ENCODE measurements around the gene ROR1.

ROR1 gene

DNA sequence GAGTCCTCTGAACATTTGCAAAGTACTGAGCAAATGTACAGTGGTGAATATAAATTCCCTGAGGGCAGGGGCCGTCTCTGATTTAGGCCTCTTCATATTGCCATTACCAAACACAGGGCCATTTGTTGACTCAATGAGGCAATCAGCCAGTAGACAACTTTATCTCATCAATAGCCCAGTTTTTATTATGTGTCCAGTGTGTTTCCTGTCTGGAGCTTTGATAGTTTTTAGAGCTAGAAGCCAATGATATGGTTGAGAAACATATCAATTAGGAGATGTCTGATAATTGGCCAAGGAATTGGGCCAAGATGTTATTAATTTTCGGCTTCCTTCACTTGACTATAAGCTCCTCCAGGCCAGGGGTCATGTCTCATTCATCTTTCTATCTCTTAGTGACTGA is 163.0 kb downstream of the ROR1 start:
- Histone ChIP-seq H3K4me3 (ENCODE audit: low read depth, low read length) (no peak overlapping the region), H3K4me1 (ENCODE audit: control insufficient read depth, insufficient read depth, low read length) (no peaks in the 10 kb centered on the region), H3K27me3 (ENCODE audit: control insufficient read depth, insufficient read depth, low read length) (no peaks in the 10 kb centered on the region), H3K36me3 (ENCODE audit: control insufficient read depth, insufficient read depth, low read length) (no peaks in the 10 kb centered on the region), H3K9ac (ENCODE audit: low read depth, low read length) (no peak overlapping the region), H3K9me3 (ENCODE audit: control insufficient read depth, insufficient read depth, low read length) (no peaks in the 10 kb centered on the region)

DNA sequence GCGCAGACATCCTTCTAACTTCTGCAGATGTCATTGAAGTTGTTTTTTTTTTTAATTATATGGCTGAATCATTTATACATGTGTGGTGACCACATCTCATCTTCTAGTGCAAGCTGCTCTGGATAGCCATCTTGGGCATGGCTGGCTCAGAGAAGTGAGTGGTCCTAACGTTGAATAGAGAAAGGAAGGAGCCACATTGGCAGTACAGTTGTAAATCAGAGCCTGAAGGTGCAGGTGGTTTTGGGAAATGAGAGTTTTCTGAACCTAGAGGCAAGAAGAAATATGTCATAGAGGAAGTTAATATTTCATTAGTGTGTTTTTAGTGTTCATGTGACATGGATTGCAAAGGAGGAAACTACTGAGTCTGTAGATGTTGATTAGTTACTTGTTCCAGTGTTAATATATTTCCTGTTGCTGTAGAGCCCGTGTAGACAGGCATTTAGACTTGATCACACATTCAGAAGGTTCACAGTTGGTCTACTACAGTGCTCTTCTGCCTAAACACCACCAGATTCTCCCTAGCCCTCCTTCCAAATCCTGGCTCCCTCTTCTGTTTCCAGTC is 163.7 kb downstream of the ROR1 start:
- no peaks in the 10 kb centered on the region for H3K4me1 ChIP-seq (ENCODE audit: control insufficient read depth, insufficient read depth, low read length)
- H3K9ac ChIP-seq (ENCODE audit: low read depth, low read length): no peak overlapping the region
- no peak overlapping the region for H3K4me3 ChIP-seq (ENCODE audit: low read depth, low read length)
- H3K27me3 ChIP-seq (ENCODE audit: control insufficient read depth, insufficient read depth, low read length): no peaks in the 10 kb centered on the region
- H3K9me3 ChIP-seq (ENCODE audit: control insufficient read depth, insufficient read depth, low read length): no peaks in the 10 kb centered on the region
- H3K36me3 ChIP-seq (ENCODE audit: control insufficient read depth, insufficient read depth, low read length): no peaks in the 10 kb centered on the region

DNA sequence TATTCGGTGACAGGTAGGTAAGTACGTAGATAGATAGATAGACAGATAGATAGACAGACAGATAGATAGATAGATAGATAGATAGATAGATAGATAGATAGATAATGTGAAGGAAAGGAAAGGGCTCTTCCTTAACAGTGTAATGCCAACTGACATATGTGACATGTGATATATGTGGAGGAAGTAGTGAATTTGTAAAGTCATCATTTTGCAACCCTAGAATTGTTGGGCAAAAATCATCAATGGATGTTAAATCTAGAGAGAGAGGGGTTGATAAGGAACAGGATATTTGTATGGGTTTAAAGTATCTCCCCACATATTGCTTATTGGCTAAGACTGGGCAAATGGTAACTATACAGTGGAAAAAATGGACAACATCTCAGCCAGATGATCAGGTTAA is 166.6 kb downstream of the ROR1 start:
- Histone ChIP-seq H3K36me3 (ENCODE audit: control insufficient read depth, insufficient read depth, low read length) (no peaks in the 10 kb centered on the region), H3K9ac (ENCODE audit: low read depth, low read length) (no peak overlapping the region), H3K9me3 (ENCODE audit: control insufficient read depth, insufficient read depth, low read length) (no peaks in the 10 kb centered on the region), H3K27me3 (ENCODE audit: control insufficient read depth, insufficient read depth, low read length) (no peaks in the 10 kb centered on the region), H3K4me3 (ENCODE audit: low read depth, low read length) (no peak overlapping the region), H3K4me1 (ENCODE audit: control insufficient read depth, insufficient read depth, low read length) (peaks cover 3% of the 10 kb centered on the region)

DNA sequence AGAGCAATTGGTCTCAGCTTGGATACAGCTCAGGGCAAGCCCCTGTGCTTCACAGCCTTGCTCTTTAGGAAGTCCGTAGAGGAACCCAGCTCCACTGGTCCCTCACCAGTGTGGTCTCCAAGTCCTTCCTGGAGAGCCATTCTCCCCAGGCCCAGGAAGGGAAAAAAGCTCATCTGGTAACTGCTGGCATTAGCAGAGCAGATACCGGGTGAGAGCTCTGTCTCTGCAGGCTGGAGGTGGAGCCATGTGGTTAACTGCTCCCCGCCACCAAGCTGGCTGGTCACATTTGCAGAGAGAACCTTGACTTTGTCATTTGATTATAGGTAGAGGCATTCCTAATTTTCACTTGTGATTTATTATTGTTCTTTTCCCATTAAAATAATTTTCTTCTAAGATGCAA is 169.6 kb downstream of the ROR1 start:
- Histone ChIP-seq H3K9ac (ENCODE audit: low read depth, low read length) (no peak overlapping the region), H3K27me3 (ENCODE audit: control insufficient read depth, insufficient read depth, low read length) (no peaks in the 10 kb centered on the region), H3K9me3 (ENCODE audit: control insufficient read depth, insufficient read depth, low read length) (no peaks in the 10 kb centered on the region), H3K36me3 (ENCODE audit: control insufficient read depth, insufficient read depth, low read length) (no peaks in the 10 kb centered on the region), H3K4me3 (ENCODE audit: low read depth, low read length) (no peak overlapping the region), H3K4me1 (ENCODE audit: control insufficient read depth, insufficient read depth, low read length) (peaks cover 3% of the 10 kb centered on the region)

DNA sequence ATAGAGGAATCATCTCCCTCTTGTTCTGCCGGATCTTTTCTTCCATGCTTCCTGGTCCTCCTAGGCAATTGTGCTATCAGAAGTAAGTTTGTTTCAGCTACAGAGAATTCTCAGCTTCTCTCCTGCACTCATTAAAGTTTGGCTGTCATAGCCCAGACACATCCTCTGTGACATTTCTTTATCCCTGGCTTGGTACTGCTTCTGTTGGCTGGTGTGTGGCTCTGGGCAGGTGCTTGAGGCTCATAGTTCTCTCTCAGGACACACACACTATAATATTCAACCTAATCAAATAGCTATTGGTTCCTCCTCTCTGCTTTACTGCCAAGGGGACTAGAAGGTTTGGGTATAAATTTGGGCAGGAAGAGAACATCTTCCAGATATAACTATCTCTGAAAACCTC is 172.1 kb downstream of the ROR1 start:
- Histone ChIP-seq H3K4me1 (ENCODE audit: control insufficient read depth, insufficient read depth, low read length) (peaks cover 16% of the 10 kb centered on the region), H3K36me3 (ENCODE audit: control insufficient read depth, insufficient read depth, low read length) (no peaks in the 10 kb centered on the region), H3K9me3 (ENCODE audit: control insufficient read depth, insufficient read depth, low read length) (no peaks in the 10 kb centered on the region), H3K9ac (ENCODE audit: low read depth, low read length) (no peak overlapping the region), H3K4me3 (ENCODE audit: low read depth, low read length) (no peak overlapping the region), H3K27me3 (ENCODE audit: control insufficient read depth, insufficient read depth, low read length) (no peaks in the 10 kb centered on the region)

DNA sequence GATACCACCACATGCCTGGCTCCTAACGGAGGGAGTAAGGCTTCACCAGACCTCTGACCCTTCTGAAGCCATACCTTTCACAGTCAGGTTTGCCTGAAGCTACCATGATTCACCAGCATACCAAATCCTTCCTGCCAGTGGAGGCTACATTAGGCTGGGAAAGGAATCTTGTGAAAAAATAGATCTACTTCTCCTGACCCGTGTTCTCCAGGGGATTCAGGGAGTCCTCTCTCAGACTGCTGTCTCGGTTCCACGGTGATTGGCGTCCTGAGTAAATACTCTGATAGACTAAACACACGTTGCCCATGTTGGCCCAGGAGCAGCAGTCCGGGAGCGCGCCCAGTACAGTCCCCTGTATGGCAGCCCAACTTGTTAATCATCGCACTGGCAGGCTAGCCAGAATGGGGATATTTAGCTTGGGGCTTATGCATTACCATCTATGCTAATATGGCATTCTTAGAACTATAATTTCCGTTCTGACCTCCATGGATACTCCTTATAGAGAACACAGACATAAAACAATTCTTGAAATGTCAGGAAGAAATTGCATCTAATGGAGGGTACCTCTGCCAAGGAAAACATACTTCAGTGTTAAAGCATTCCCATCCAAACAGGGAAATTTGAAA is 173.2 kb downstream of the ROR1 start:
- Histone ChIP-seq H3K36me3 (ENCODE audit: control insufficient read depth, insufficient read depth, low read length) (no peaks in the 10 kb centered on the region), H3K9ac (ENCODE audit: low read depth, low read length) (no peak overlapping the region)

DNA sequence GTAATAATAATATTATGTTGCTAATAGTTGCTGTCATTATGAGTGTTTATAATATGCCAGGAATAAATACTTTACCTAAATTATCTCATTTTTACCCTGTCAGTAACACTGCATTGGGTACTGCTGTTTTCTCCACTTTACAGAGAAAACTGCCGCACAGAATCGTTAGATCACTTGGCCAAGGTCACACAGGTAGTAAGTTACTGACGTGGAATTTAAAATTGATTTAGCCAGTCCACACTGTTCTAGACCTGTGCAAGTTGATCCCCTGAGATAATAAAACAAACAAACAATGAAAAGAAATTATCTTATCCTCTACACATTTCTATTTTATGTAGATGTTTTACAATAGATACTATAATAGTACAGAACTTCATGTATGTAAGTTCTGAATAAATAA is 174.1 kb downstream of the ROR1 start:
- no peaks in the 10 kb centered on the region for H3K9me3 ChIP-seq (ENCODE audit: control insufficient read depth, insufficient read depth, low read length)
- H3K4me3 ChIP-seq (ENCODE audit: low read depth, low read length): no peak overlapping the region
- no peaks in the 10 kb centered on the region for H3K27me3 ChIP-seq (ENCODE audit: control insufficient read depth, insufficient read depth, low read length)
- peaks cover 19% of the 10 kb centered on the region for H3K4me1 ChIP-seq (ENCODE audit: control insufficient read depth, insufficient read depth, low read length)
- no peaks in the 10 kb centered on the region for H3K36me3 ChIP-seq (ENCODE audit: control insufficient read depth, insufficient read depth, low read length)
- no peak overlapping the region for H3K9ac ChIP-seq (ENCODE audit: low read depth, low read length)

More for the DNA sequence above, 173.2 kb downstream of the ROR1 start:
- no peaks in the 10 kb centered on the region for H3K27me3 ChIP-seq (ENCODE audit: control insufficient read depth, insufficient read depth, low read length)
- H3K4me3 ChIP-seq (ENCODE audit: low read depth, low read length): no peak overlapping the region
- peaks cover 19% of the 10 kb centered on the region for H3K4me1 ChIP-seq (ENCODE audit: control insufficient read depth, insufficient read depth, low read length)
- H3K9me3 ChIP-seq (ENCODE audit: control insufficient read depth, insufficient read depth, low read length): no peaks in the 10 kb centered on the region

DNA sequence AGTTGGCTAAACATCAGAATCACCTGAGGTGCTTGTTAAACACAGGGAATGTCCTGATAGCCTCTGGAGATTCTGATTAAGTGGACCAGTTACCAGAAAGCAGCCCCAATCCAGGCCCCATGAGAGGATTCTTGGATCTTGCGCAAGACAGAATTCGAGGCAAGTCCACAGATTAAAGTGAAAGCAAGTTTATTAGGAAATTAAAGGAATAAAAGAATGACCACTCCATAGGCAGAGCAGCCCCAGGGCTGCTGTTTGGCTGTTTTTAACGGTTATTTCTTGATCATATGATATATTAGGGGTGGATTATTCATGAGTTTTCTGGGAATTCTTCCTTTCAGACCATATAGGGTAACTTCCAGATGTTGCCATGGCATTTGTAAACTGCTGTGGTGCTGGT is 176.2 kb downstream of the ROR1 start:
- Histone ChIP-seq H3K9me3 (ENCODE audit: control insufficient read depth, insufficient read depth, low read length) (peaks cover 8% of the 10 kb centered on the region), H3K27me3 (ENCODE audit: control insufficient read depth, insufficient read depth, low read length) (no peaks in the 10 kb centered on the region), H3K9ac (ENCODE audit: low read depth, low read length) (no peak overlapping the region), H3K4me3 (ENCODE audit: low read depth, low read length) (no peak overlapping the region), H3K4me1 (ENCODE audit: control insufficient read depth, insufficient read depth, low read length) (peaks cover 15% of the 10 kb centered on the region), H3K36me3 (ENCODE audit: control insufficient read depth, insufficient read depth, low read length) (no peaks in the 10 kb centered on the region)

DNA sequence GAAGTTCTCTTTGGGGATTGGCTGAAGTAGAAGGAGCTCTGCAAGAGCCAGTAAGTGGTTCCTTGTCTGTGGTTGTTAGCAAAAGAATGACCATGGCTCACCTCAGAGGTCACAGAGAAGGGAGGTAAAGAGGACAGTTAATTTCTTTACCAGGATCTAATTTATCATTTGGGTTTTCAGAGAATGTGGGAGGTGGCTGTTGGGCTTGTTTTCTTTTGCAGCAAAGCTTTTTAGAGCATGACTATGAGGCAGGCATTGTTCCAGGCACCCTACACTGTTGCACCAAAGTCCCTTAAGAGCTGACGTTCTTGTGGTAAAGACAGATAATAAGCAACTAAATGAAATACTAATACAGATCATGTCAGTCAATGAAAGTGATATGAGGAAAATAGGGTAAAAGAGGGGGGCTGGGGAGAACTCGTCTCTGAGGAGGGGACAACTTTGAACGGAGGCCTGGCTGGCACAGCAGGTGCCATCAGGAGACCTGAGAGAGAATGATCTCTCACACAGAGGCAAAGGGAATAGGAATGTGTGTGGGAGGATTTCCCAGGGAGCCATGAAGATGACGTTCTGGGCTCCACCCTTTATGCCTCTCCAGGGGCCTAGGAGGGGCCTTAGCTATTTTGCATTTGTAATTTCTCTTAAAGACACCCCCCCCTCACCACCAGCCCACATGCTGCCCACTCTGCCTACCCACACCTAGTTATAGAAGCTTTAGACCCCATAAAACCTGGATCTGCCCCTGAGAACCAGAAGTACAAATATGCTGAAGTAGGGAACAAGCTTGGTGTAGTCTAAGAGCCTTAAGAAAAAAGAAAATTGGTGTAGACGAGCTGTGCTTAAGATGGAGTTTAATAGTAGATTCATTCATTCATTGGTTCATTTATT is 177.5 kb downstream of the ROR1 start:
- no peak overlapping the region for H3K4me3 ChIP-seq (ENCODE audit: low read depth, low read length)
- H3K36me3 ChIP-seq (ENCODE audit: control insufficient read depth, insufficient read depth, low read length): no peaks in the 10 kb centered on the region
- no peak overlapping the region for H3K9ac ChIP-seq (ENCODE audit: low read depth, low read length)
- peaks cover 8% of the 10 kb centered on the region for H3K9me3 ChIP-seq (ENCODE audit: control insufficient read depth, insufficient read depth, low read length)
- no peaks in the 10 kb centered on the region for H3K27me3 ChIP-seq (ENCODE audit: control insufficient read depth, insufficient read depth, low read length)
- peaks cover 15% of the 10 kb centered on the region for H3K4me1 ChIP-seq (ENCODE audit: control insufficient read depth, insufficient read depth, low read length)

DNA sequence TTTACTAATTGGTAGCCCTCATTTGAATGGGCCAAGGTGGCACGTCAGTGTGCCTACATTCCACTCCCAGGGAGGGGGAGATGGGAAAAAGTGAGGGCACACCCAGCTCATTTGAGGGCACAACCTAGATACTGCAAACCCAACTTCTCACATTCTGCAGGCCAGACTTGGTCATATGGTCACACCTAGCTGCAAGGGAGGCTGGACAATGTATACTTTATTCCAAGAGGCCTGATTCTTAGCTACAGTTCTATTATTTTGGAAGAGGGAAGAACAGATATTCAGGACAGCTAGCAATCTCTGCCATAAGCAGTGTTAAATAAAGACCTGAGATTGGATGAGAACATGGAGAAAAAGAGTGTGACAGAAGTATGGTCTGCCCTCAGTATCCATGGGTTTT is 180.4 kb downstream of the ROR1 start:
- H3K9ac ChIP-seq (ENCODE audit: low read depth, low read length): no peak overlapping the region
- peaks cover 8% of the 10 kb centered on the region for H3K9me3 ChIP-seq (ENCODE audit: control insufficient read depth, insufficient read depth, low read length)
- no peaks in the 10 kb centered on the region for H3K36me3 ChIP-seq (ENCODE audit: control insufficient read depth, insufficient read depth, low read length)
- peaks cover 10% of the 10 kb centered on the region for H3K4me1 ChIP-seq (ENCODE audit: control insufficient read depth, insufficient read depth, low read length)
- H3K4me3 ChIP-seq (ENCODE audit: low read depth, low read length): no peak overlapping the region
- H3K27me3 ChIP-seq (ENCODE audit: control insufficient read depth, insufficient read depth, low read length): no peaks in the 10 kb centered on the region

DNA sequence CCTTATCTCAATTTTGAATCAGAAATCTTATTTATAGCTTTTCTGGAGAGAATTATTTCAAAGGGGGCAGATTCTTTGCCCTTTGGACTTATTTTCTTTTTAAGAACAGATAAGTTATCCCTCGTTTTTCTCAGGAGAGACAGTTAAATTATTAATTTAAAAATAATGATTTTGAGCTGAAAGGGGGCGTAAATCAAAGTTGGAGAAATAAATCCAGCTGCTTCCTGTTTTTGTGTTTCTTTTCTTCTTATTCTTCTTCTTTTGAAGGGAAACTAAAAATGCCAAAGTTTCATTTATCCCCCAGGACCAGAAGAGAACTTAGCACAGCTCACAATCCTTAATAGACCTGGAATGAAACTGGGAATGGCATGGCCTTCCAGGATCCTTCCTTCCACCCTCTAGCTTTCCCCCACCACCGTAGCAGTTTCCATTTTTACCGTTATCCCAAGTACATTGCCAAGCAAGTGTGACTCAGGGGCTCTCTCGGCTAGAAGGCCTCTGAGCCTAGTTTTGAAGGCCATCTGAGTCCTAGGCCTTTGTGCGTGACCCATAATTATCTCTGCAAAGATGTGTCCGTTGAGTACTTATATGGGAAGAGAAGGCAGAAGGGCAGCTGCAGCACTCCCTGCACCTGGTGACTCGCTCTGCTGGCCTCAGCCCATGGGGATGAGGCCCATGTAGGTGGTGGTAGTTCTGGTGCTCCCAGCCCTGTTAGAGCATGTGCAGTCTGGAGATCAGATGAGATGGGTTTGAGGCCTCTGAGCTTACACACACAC is 181.7 kb downstream of the ROR1 start:
- Histone ChIP-seq H3K4me3 (ENCODE audit: low read depth, low read length) (no peak overlapping the region), H3K9me3 (ENCODE audit: control insufficient read depth, insufficient read depth, low read length) (peaks cover 8% of the 10 kb centered on the region), H3K9ac (ENCODE audit: low read depth, low read length) (no peak overlapping the region), H3K4me1 (ENCODE audit: control insufficient read depth, insufficient read depth, low read length) (peaks cover 6% of the 10 kb centered on the region), H3K27me3 (ENCODE audit: control insufficient read depth, insufficient read depth, low read length) (no peaks in the 10 kb centered on the region), H3K36me3 (ENCODE audit: control insufficient read depth, insufficient read depth, low read length) (no peaks in the 10 kb centered on the region)
